Stimulated activated CD8-positive, alpha-beta memory T cell treated with anti-CD3 and anti-CD28 coated beads, Interleukin-12 subunit alpha, Interleukin-12 subunit beta, amount 100 ng/mL, for 4 hours (primary cell): ENCODE data around the gene RWDD3.

Source experiments
- DNase-seq: peaks from one replicate; pipeline ENCODE4 v3.0.0-alpha.2; 2020; ENCODE audit warnings: low read depth

Gene RWDD3

GRCh38 chr1:95230256-95230655 lies 3.8 kb upstream of the RWDD3 start:
- DNase-seq: no peak

- DNase-seq: no peak
Observed at GRCh38 chr1:95230768-95231191, 3.2 kb upstream of the RWDD3 start.

GRCh38 chr1:95232646-95233318 lies 1.2 kb upstream of the RWDD3 start:
- no peak for DNase-seq

- DNase-seq: no peak
Observed at GRCh38 chr1:95233319-95233736, 682 bp upstream of the RWDD3 start.

- DNase-seq: no peak
Observed at GRCh38 chr1:95236784-95237575, 3.0 kb downstream of the RWDD3 start.

GRCh38 chr1:95237981-95238703 lies 4.1 kb downstream of the RWDD3 start:
- DNase-seq: no peak

- DNase-seq: no peak
Observed at GRCh38 chr1:95245029-95245428, 11.0 kb downstream of the RWDD3 start.

- DNase-seq: no peak
Observed at GRCh38 chr1:95246511-95246910, 12.5 kb downstream of the RWDD3 start.

GRCh38 chr1:95247607-95248006 lies 13.6 kb downstream of the RWDD3 start:
- no peak for DNase-seq

- no peak for DNase-seq
Observed at GRCh38 chr1:95249916-95250315, 15.9 kb downstream of the RWDD3 start.

- no peak for DNase-seq
Observed at GRCh38 chr1:95252422-95252821, 18.4 kb downstream of the RWDD3 start.

- DNase-seq: no peak
Observed at GRCh38 chr1:95254959-95255358, 20.9 kb downstream of the RWDD3 start.

- no peak for DNase-seq
Observed at GRCh38 chr1:95255826-95256225, 21.8 kb downstream of the RWDD3 start.

- no peak for DNase-seq
Observed at GRCh38 chr1:95257758-95258157, 23.7 kb downstream of the RWDD3 start.

GRCh38 chr1:95259245-95259644 lies 25.2 kb downstream of the RWDD3 start:
- no peak for DNase-seq

GRCh38 chr1:95262913-95263312 lies 28.9 kb downstream of the RWDD3 start:
- no peak for DNase-seq

GRCh38 chr1:95263450-95263849 lies 29.4 kb downstream of the RWDD3 start:
- DNase-seq: no peak

- no peak for DNase-seq
Observed at GRCh38 chr1:95265106-95265505, 31.1 kb downstream of the RWDD3 start.

- no peak for DNase-seq
Observed at GRCh38 chr1:95276429-95276828, 42.4 kb downstream of the RWDD3 start.

GRCh38 chr1:95278173-95279006 lies 44.4 kb downstream of the RWDD3 start:
- DNase-seq: no peak

GRCh38 chr1:95281781-95282517 lies 47.9 kb downstream of the RWDD3 start:
- DNase-seq: no peak
